Measurements from ENCODE around the gene DAZAP1.

DNA sequence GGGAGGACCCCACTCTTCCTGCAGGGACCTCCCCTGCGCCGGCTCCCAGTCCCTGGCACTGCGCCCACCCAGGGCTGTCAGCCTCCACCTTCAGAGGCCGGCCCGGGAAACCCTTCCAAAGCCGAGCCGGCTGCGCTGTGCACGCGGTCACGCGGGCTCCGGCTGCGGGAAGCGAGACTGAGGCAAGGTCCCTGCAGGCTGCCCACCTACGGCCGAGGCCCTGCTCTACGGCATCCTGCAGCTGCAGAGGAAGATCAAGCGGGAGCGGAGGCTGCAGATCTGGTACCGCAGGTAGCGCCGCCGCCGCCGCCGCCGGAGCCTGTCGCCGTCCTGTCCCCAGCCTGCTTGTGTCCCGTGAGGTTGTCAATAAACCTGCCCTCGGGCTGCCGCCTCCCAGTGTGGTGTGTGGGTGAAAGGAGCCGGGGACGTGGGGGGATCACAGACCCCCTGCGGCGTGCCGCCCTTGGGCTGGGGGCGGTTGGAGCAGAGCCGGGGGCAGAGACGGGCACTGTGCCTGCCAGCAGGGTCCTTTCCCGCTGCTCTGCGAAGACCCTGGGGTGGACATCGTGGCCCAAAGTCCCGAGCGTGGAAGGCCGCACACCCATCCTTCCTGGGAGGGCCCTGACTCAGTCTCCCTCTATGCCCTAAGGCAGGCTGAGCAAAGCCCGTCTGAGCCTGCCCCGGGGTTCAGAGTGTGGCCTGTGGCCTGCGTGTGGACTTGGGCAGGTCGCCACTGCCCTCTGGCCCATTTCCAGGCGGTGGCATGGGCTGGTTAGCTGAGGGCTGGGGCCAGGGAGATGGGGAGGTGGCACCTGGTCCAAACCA lies 12.0 kb upstream of the DAZAP1 start:
- no peak for TF ChIP-seq CTCF (optimal IDR thresholded peaks at IDR 0.05 in 1 of 3, IDR thresholded peaks at IDR 0.05 in 1 of 3, conservative IDR thresholded peaks at IDR 0.05 in 1 of 3; ENCODE audit: extremely low read depth in 1 of 3, insufficient read depth in 2 of 3, low read length in 3 of 3)
- peak; percentile 44 for TF ChIP-seq EZH2 (IDR thresholded peaks at IDR 0.05; ENCODE audit: low read length)

Measured in keratinocyte (primary cell).